GM23338 (cell line): ENCODE measurements around the gene HS6ST2.

Experiments used
- CREB1 ChIP-seq: fragments of 250-450 bp; sonication (Bioruptor Pico); IDR thresholded peaks from 2 replicates; pipeline ENCODE4 v1.5.0; 2020; ENCODE audit warnings: low read depth, mild to moderate bottlenecking, moderate library complexity
- CTCF ChIP-seq, 2 experiments: fragments of 200-600 bp in 1 of 2; sonication (generic) in 1 of 2; conservative IDR thresholded peaks; 2 replicates each; pipeline versions ENCODE4 v1.5.1 to v1.6.1; 2016 to 2017; ENCODE audit warnings: antibody characterized with exemption in 2 of 2, low read depth in 2 of 2, mild to moderate bottlenecking in 2 of 2, moderate library complexity in 1 of 2
- EZH2 ChIP-seq: fragments of 200-600 bp; sonication (generic); IDR thresholded peaks from one replicate; pipeline ENCODE4 v1.8.0; 2017; ENCODE audit warnings: antibody characterized with exemption, mild to moderate bottlenecking, low read depth; ENCODE audit not compliant: unreplicated experiment
- JUNB ChIP-seq: IDR thresholded peaks from one replicate; pipeline ENCODE4 v1.6.1; 2016; ENCODE audit warnings: antibody characterized with exemption; ENCODE audit not compliant: unreplicated experiment
- POLR2AphosphoS5 ChIP-seq: IDR thresholded peaks from 2 replicates; pipeline ENCODE4 v1.6.1; 2016; ENCODE audit warnings: antibody characterized with exemption, low read depth
- TF ChIP-seq, protein P1 (sequence below): IDR thresholded peaks from one replicate; pipeline ENCODE4 v1.6.1; 2018; ENCODE audit warnings: antibody characterized with exemption; ENCODE audit not compliant: unreplicated experiment
- TF ChIP-seq, protein P2 (sequence below): IDR thresholded peaks from 2 replicates; pipeline ENCODE4 v1.6.1; 2016; ENCODE audit warnings: antibody characterized with exemption

DNA sequence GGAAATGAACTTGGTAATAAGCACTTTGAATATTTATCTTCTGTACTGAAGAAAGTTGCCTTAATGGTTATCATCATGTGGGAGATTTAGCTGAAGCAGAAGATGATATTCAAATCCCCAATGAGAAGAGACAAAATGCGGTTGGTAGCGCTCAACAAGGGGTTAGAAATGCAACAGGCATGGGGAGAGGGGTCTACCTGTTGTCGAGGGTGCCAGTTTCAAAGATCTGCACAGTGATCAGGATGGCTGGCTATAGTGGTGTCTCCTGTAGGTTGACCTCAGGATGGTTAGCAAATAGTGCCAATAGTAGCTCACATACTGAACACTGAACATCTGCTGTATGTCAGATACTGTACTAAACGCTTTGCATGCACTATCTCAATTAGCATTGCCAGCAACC lies 7.0 kb upstream of the HS6ST2 start:
- no peak for TF ChIP-seq CTCF (conservative IDR thresholded peaks at IDR 0.05; ENCODE audit: low read depth in 2 of 2)
- TF ChIP-seq JUNB = no peak
- TF ChIP-seq POLR2AphosphoS5 = no peak
- TF ChIP-seq, protein P1, sequence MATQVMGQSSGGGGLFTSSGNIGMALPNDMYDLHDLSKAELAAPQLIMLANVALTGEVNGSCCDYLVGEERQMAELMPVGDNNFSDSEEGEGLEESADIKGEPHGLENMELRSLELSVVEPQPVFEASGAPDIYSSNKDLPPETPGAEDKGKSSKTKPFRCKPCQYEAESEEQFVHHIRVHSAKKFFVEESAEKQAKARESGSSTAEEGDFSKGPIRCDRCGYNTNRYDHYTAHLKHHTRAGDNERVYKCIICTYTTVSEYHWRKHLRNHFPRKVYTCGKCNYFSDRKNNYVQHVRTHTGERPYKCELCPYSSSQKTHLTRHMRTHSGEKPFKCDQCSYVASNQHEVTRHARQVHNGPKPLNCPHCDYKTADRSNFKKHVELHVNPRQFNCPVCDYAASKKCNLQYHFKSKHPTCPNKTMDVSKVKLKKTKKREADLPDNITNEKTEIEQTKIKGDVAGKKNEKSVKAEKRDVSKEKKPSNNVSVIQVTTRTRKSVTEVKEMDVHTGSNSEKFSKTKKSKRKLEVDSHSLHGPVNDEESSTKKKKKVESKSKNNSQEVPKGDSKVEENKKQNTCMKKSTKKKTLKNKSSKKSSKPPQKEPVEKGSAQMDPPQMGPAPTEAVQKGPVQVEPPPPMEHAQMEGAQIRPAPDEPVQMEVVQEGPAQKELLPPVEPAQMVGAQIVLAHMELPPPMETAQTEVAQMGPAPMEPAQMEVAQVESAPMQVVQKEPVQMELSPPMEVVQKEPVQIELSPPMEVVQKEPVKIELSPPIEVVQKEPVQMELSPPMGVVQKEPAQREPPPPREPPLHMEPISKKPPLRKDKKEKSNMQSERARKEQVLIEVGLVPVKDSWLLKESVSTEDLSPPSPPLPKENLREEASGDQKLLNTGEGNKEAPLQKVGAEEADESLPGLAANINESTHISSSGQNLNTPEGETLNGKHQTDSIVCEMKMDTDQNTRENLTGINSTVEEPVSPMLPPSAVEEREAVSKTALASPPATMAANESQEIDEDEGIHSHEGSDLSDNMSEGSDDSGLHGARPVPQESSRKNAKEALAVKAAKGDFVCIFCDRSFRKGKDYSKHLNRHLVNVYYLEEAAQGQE = no peak
- TF ChIP-seq, protein P2, sequence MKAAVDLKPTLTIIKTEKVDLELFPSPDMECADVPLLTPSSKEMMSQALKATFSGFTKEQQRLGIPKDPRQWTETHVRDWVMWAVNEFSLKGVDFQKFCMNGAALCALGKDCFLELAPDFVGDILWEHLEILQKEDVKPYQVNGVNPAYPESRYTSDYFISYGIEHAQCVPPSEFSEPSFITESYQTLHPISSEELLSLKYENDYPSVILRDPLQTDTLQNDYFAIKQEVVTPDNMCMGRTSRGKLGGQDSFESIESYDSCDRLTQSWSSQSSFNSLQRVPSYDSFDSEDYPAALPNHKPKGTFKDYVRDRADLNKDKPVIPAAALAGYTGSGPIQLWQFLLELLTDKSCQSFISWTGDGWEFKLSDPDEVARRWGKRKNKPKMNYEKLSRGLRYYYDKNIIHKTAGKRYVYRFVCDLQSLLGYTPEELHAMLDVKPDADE = no peak
- TF ChIP-seq EZH2 = no peak
- TF ChIP-seq CREB1 (CRISPR knock-in tag) = no peak
